GM18508 (cell line): ENCODE measurements around the gene UBLCP1.

Experiments used
- ATAC-seq: cut with Tn5 transposase; IDR thresholded peaks from one replicate; pipeline ENCODE4 v1.9.1; 2021; ENCODE audit warnings: moderate number of reproducible peaks; ENCODE audit not compliant: insufficient read depth, unreplicated experiment

UBLCP1 gene

GRCh38 chr5:159309689-159310433 lies 46.8 kb downstream of the UBLCP1 start:
- no peak for ATAC-seq

DNA sequence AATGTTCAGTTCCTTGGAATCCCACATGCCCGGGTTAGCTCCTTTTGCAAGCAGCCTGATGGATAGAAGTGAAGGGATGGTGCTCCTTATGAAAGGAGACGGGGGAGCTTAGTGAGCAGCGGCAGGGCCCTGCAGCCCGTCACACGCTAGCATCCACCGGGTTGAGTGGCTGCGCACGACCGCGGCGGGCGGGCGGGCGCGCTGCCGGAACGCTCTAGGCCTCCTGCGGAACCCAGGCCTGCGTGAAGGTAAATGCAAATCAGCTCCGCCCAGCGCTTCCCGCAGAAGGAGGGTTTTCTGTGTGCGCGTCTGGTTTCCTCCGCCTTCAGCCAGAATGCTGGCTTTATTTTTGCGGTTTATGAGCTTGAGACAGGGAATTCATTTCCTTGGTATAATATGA lies 47.4 kb downstream of the UBLCP1 start:
- ATAC-seq, result no peak

GRCh38 chr5:159311063-159311462 lies 48.0 kb downstream of the UBLCP1 start:
- ATAC-seq, result no peak

- no peak for ATAC-seq
Observed at GRCh38 chr5:159313197-159313596, 50.1 kb downstream of the UBLCP1 start.

DNA sequence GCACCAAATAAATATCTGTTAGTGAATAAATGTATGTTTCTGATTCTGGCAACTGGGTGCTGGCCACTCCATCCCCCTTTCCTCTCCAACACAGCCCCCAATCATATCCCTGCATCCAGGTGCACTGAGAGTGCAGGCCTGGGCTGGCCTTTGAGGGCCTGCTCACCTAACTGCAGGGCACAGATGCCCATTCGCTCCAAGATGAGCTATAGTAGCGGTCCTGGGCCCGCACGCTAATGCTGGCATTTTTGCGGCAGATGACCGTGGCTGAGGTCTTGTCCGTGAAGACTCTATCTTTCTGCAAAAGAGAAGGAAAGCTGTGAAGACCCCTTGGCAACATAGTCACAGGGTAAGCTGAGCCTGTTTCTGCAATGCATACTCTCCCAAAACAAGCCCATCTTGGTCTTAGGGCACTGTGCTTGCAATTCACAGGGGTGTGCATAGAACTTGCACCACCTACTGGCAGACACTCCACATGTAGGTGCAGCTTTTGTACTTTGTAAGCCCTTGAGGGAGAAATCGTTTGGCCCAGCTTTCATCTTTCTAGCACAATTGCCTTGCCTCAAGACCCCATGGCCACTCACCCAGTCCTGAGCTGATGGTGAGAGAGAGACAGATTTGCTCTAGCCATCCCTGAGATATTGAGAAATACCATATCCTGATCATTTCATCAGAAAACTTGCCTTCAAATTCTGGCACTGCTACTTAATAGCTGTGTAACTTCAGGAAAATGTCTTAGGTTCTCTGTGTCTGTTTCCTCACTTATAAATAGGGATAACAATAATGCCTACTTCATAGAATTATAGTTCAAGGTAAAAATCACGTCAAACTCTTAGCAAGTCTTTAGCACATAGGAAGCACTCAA lies 53.7 kb downstream of the UBLCP1 start:
- no peak for ATAC-seq

DNA sequence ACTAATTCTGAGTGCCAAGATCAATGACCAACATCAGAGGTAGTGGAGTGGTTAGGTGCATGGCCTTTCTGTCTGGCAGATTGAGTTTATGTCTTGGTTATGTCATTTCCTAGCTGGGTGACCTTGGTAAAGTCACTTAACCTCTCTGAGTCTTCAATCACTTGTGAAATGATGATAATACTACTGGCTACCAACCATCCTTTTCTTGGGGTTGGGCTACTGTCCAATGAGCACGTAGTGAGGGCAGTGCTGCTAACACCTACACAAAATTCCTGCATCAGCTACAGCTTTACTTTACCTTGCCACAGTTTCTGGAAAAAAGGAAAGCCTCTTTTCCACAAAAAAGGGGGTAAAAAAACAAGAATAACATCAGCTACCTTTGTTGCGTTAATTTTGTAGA lies 54.8 kb downstream of the UBLCP1 start:
- ATAC-seq, result no peak

GRCh38 chr5:159318448-159318847 lies 55.4 kb downstream of the UBLCP1 start:
- ATAC-seq, result no peak

- no peak for ATAC-seq
Observed at GRCh38 chr5:159319363-159319762, 56.3 kb downstream of the UBLCP1 start.

- no peak for ATAC-seq
Observed at GRCh38 chr5:159319832-159320231, 56.7 kb downstream of the UBLCP1 start.

DNA sequence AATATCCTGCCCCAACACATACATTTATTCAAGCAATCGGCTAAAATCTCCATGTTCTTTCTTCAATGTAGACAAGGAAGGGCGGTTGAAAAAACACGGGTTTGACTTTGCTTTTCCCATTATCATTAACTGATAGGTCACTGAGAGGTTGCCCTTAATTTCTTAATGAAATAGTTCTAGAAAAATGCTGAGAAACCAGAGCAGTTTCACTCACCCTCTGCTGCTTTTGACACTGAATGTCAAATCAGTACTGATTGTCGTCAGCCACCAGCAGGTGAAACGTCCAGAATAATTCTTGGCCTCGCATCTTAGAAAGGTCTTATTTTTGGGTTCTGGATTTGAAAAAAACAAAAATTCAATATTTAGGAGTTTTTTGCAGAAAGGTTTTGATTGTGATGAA lies 59.1 kb downstream of the UBLCP1 start:
- ATAC-seq, result no peak

- no peak for ATAC-seq
Observed at GRCh38 chr5:159324102-159324755, 61.1 kb downstream of the UBLCP1 start.

GRCh38 chr5:159324986-159325385 lies 61.9 kb downstream of the UBLCP1 start:
- ATAC-seq, result no peak

- ATAC-seq, result no peak
Observed at GRCh38 chr5:159330131-159330800, 67.2 kb downstream of the UBLCP1 start, which contains the start of gene IL12B. IL12B (minus strand) TSS chr5:159330487; CDS start chr5:159326782, 3,705 bp downstream.

- no peak for ATAC-seq
Observed at GRCh38 chr5:159331093-159331973, 68.2 kb downstream of the UBLCP1 start.

- ATAC-seq, result no peak
Observed at GRCh38 chr5:159332800-159333544, 69.9 kb downstream of the UBLCP1 start.

- ATAC-seq, result no peak
Observed at GRCh38 chr5:159333545-159333925, 70.4 kb downstream of the UBLCP1 start.
